HG02759 (cell line): ENCODE results near the gene GAS2L2.

ENCODE experiments used
- ATAC-seq: cut with Tn5 transposase; IDR thresholded peaks from one replicate; pipeline ENCODE4 v1.9.1; 2021; ENCODE audit warnings: mild to moderate bottlenecking, moderate library complexity; ENCODE audit not compliant: unreplicated experiment

Gene GAS2L2

GRCh38 chr17:35701491-35701890 is 51.5 kb downstream of the GAS2L2 start:
- no peak for ATAC-seq

- no peak for ATAC-seq
These were observed 52.9 kb downstream of the GAS2L2 start for GRCh38 chr17:35700150-35700549.

GRCh38 chr17:35698800-35699199 is 54.2 kb downstream of the GAS2L2 start:
- ATAC-seq = no peak

- no peak for ATAC-seq
These were observed 57.4 kb downstream of the GAS2L2 start for GRCh38 chr17:35695613-35696012.

GRCh38 chr17:35694906-35695305 is 58.1 kb downstream of the GAS2L2 start:
- ATAC-seq = no peak
